ENCODE results near the gene ARHGAP20. TPM values are rescaled to one million over a fixed set of nuclear protein-coding genes. Genes with fewer than 3 reads are reported as not detected.

Gene ARHGAP20
- total and polyA plus RNA-seq, 7 donors: 0.69 to 5.3 (median 2.2) TPM

DNA sequence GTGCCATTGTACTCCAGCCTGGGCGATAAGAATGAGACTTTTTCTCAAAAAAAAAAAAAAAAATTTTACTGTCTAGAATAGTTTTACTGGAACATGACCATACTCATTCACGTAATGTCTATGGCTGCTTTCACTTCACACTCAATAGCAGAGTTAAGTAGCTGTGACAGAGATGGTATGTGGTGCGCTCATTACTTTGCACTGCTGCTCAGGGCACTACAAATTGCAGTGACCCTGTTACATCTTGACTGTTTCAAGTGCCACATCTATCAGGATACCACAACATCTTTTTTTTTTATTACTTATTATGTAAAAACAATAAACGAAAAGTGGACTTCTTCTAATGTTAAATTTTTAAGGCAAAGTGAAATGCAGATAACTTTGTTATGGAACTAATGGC lies 110.3 kb downstream of the ARHGAP20 start:
- intact Hi-C loops (cut with DNase I): no loop called here
- WGBS, 2 donors: 85 to 92% methylated on average over 4 of the region's 4 CpGs
- no peak overlapping the region for H3K27ac ChIP-seq

DNA sequence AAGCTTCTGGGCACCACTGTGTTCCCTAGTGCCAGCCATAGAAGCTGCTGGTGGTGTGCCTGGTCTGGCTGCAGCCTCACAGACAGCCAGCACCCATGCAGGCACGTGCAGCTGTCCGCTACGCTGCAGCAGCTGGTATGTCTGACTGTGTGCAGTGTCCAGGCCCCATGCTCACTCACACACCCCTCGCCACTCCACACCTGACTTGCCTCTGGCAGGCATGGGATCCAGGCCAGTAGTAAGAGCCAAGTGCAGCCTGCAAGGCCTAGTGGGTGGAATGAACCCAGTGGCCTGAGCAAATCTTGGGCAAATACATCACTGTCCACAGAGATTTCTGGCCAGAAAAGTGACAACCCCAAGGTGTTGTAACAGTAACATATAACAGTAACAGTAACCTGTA lies 111.9 kb downstream of the ARHGAP20 start:
- H3K36me3 ChIP-seq: no peaks in the 10 kb centered on the region
- TF ChIP-seq POLR2AphosphoS5 (IDR thresholded peaks at IDR 0.05) (no peak), POLR2A (IDR thresholded peaks at IDR 0.05) (no peak), EP300 (IDR thresholded peaks at IDR 0.05) (no peak)
- H3K27me3 ChIP-seq: no peaks in the 10 kb centered on the region
- DNase-seq: no peak
- no peaks in the 10 kb centered on the region for H3K4me1 ChIP-seq
- 94 to 96% methylated on average over 4 of the region's 4 CpGs for WGBS, 2 donors
- H3K9me3 ChIP-seq: peaks cover 0 to 4% (median 0%) of the 10 kb centered on the region in 4 donors
- no peak overlapping the region for H3K27ac ChIP-seq
- intact Hi-C loops (cut with DNase I): no loop called here
- H3K4me3 ChIP-seq: no peak overlapping the region

More for the DNA sequence above, 110.3 kb downstream of the ARHGAP20 start:
- H3K9me3 ChIP-seq: peaks cover 0 to 4% (median 0%) of the 10 kb centered on the region in 4 donors
- no peak for DNase-seq
- no peaks in the 10 kb centered on the region for H3K27me3 ChIP-seq
- no peak overlapping the region for H3K4me3 ChIP-seq
- no peaks in the 10 kb centered on the region for H3K36me3 ChIP-seq
- TF ChIP-seq POLR2AphosphoS5 (IDR thresholded peaks at IDR 0.05): no peak
- no peak for TF ChIP-seq POLR2A (IDR thresholded peaks at IDR 0.05)
- TF ChIP-seq EP300 (IDR thresholded peaks at IDR 0.05): no peak
- TF ChIP-seq, protein P1, sequence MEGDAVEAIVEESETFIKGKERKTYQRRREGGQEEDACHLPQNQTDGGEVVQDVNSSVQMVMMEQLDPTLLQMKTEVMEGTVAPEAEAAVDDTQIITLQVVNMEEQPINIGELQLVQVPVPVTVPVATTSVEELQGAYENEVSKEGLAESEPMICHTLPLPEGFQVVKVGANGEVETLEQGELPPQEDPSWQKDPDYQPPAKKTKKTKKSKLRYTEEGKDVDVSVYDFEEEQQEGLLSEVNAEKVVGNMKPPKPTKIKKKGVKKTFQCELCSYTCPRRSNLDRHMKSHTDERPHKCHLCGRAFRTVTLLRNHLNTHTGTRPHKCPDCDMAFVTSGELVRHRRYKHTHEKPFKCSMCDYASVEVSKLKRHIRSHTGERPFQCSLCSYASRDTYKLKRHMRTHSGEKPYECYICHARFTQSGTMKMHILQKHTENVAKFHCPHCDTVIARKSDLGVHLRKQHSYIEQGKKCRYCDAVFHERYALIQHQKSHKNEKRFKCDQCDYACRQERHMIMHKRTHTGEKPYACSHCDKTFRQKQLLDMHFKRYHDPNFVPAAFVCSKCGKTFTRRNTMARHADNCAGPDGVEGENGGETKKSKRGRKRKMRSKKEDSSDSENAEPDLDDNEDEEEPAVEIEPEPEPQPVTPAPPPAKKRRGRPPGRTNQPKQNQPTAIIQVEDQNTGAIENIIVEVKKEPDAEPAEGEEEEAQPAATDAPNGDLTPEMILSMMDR (IDR thresholded peaks at IDR 0.05): no peak
- H3K4me1 ChIP-seq: no peaks in the 10 kb centered on the region

DNA sequence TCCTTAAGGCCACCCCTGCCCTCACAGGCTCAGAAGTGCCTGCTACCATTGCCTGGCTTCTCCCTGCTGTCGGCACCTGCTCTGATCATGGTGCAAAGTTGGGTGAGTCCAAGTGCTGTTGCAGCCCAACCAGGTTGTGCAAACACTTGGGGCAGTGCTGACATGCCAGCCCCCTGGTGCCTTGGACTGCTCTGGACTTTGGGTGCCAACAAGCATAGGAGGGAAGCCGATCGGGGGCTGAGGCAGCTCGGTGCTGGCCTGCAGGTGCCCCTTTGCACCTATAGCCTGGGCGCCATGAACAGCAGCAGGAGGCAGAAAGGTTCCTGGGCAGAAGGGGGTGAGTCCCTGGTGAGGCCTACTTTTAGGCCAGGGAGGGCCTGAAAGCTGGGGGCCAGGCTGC lies 113.0 kb downstream of the ARHGAP20 start:
- Histone ChIP-seq H3K27me3 (no peaks in the 10 kb centered on the region), H3K36me3 (no peaks in the 10 kb centered on the region), H3K4me1 (no peaks in the 10 kb centered on the region), H3K27ac (no peak overlapping the region), H3K4me3 (no peak overlapping the region), H3K9me3 (peaks cover 0 to 4% (median 0%) of the 10 kb centered on the region in 4 donors)
- intact Hi-C loops (cut with DNase I): no loop called here
- DNase-seq: no peak
- TF ChIP-seq, protein P1 (IDR thresholded peaks at IDR 0.05): no peak
- 95 to 97% methylated on average over 5 of the region's 5 CpGs for WGBS, 2 donors

DNA sequence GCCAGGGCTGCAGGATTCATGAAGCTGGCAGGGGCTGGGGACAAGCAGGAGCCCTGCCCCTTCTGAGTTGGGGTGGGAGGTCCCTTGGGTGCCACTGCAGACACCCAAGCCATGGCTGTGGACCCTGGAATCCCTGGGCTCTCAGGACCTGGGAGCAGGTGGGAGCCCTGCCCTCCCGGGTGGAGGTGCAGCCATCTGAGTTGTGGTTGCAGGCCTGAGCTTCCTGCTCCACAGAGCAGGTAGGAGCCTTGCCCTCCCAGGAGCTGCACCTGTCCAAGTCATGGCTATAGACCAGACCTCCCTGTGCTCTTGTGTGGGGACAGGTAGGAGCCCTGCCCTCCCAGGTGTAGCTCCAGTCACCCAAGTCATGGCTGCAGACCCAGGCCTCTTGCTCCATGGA lies 113.5 kb downstream of the ARHGAP20 start:
- 95 to 98% methylated on average over 1 of the region's 1 CpG for WGBS, 2 donors
- intact Hi-C loops (cut with DNase I): no loop called here
- DNase-seq: peak; percentile 48
- no peaks in the 10 kb centered on the region for H3K36me3 ChIP-seq
- H3K27ac ChIP-seq: no peak overlapping the region
- peaks cover 0 to 4% (median 0%) of the 10 kb centered on the region in 4 donors for H3K9me3 ChIP-seq
- TF ChIP-seq POLR2A (IDR thresholded peaks at IDR 0.05): no peak
- no peak for TF ChIP-seq POLR2AphosphoS5 (IDR thresholded peaks at IDR 0.05)
- TF ChIP-seq, protein P1 (IDR thresholded peaks at IDR 0.05): no peak
- no peak for TF ChIP-seq EP300 (IDR thresholded peaks at IDR 0.05)
- H3K4me3 ChIP-seq: no peak overlapping the region
- H3K27me3 ChIP-seq: no peaks in the 10 kb centered on the region
- no peaks in the 10 kb centered on the region for H3K4me1 ChIP-seq

DNA sequence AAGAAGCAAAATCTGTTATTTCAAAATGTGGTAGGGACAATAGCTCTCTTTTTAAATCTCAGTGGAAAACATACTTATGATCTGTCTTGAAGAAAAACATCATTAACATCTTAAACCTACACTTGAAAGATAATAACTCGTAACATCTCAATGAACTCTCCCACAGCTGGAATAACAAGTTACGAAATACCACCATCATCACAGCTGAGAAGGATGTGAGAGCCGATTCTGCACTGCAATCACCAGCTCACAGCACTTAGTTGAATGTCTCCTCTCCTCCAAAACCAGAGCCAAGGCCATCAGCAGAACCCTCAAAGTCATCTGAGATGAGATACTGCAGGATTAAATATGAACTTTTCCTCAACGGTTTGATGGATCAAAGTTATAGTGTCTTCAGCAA lies 124.3 kb downstream of the ARHGAP20 start:
- Histone ChIP-seq H3K27ac (no peak overlapping the region), H3K36me3 (peaks cover 0 to 10% (median 0%) of the 10 kb centered on the region in 4 donors), H3K4me3 (no peak overlapping the region), H3K27me3 (no peaks in the 10 kb centered on the region), H3K9me3 (no peaks in the 10 kb centered on the region), H3K4me1 (no peaks in the 10 kb centered on the region)
- 41 to 60% methylated on average over 4 of the region's 4 CpGs for WGBS, 2 donors
- TF ChIP-seq, protein P1 (IDR thresholded peaks at IDR 0.05): no peak
- TF ChIP-seq EP300 (IDR thresholded peaks at IDR 0.05) (no peak), POLR2A (IDR thresholded peaks at IDR 0.05) (no peak), POLR2AphosphoS5 (IDR thresholded peaks at IDR 0.05) (no peak)
- intact Hi-C loops (cut with DNase I): no loop called here
- DNase-seq: no peak

All from sigmoid colon (tissue), 7 donors.